ENCODE measurements around the gene NSD2.

The NSD2 gene

DNA sequence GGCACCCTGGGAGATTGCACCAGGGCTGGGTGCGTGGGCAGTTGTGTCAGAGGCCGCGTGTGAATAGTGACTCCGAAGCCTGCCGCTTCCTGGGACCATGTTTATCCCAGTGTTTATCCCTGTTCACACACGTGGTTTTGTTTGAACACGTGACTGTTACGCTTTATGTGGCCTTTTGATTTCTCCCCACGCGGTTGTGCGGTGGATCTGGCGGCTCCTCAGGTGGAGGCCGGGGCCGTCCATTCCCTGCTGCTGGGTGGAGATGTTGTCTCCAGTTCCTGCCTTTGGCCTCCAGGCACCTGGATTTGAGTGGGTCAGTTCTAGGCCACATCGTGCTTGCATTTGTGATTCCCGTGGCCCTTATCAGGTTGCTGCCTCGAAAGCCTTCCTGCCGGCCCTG, 102.5 kb downstream of the NSD2 start:
- Histone ChIP-seq H3K9me3 (ENCODE audit: control insufficient read depth, insufficient read depth, low read depth, low read length) (no peaks in the 10 kb centered on the region), H3K27ac (ENCODE audit: extremely low read depth, low read depth, low read length) (no peak overlapping the region), H3K4me1 (ENCODE audit: control insufficient read depth, insufficient read depth, low read length) (no peaks in the 10 kb centered on the region), H3K4me3 (ENCODE audit: low read depth, low read length) (no peak overlapping the region), H3K36me3 (ENCODE audit: control insufficient read depth in 2 of 2, insufficient read depth in 1 of 2, low read length in 2 of 2) (peaks cover 7 to 98% of the 10 kb centered on the region in 2 experiments; a peak in 2 of 3 replicates)
- POLR2A ChIA-PET: no interaction called here
- no peak for TF ChIP-seq OVOL3 (tag by site-specific recombination; IDR thresholded peaks at IDR 0.05)
- TF ChIP-seq ZNF529 (tag by site-specific recombination; IDR thresholded peaks at IDR 0.05; ENCODE audit: insufficient replicate concordance): no peak
- TF ChIP-seq ZNF585B (tag by site-specific recombination; IDR thresholded peaks at IDR 0.05): no peak
- TF ChIP-seq, protein P1, sequence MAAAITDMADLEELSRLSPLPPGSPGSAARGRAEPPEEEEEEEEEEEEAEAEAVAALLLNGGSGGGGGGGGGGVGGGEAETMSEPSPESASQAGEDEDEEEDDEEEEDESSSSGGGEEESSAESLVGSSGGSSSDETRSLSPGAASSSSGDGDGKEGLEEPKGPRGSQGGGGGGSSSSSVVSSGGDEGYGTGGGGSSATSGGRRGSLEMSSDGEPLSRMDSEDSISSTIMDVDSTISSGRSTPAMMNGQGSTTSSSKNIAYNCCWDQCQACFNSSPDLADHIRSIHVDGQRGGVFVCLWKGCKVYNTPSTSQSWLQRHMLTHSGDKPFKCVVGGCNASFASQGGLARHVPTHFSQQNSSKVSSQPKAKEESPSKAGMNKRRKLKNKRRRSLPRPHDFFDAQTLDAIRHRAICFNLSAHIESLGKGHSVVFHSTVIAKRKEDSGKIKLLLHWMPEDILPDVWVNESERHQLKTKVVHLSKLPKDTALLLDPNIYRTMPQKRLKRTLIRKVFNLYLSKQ (tag by site-specific recombination; IDR thresholded peaks at IDR 0.05; ENCODE audit: borderline replicate concordance): no peak
- no peak for TF ChIP-seq ZNF24 (tag by site-specific recombination; IDR thresholded peaks at IDR 0.05)
- TF ChIP-seq, protein P2, sequence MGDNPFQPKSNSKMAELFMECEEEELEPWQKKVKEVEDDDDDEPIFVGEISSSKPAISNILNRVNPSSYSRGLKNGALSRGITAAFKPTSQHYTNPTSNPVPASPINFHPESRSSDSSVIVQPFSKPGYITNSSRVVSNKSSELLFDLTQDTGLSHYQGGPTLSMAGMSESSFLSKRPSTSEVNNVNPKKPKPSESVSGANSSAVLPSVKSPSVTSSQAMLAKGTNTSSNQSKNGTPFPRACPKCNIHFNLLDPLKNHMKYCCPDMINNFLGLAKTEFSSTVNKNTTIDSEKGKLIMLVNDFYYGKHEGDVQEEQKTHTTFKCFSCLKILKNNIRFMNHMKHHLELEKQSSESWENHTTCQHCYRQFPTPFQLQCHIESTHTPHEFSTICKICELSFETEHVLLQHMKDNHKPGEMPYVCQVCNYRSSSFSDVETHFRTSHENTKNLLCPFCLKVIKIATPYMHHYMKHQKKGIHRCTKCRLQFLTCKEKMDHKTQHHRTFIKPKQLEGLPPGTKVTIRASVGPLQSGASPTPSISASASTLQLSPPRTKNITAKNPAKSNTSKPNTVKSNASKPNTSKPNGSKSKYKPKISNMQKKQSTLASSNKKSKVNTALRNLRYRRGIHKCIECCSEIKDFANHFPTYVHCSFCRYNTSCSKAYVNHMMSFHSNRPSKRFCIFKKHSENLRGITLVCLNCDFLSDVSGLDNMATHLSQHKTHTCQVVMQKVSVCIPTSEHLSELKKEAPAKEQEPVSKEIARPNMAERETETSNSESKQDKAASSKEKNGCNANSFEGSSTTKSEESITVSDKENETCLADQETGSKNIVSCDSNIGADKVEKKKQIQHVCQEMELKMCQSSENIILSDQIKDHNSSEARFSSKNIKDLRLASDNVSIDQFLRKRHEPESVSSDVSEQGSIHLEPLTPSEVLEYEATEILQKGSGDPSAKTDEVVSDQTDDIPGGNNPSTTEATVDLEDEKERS (tag by site-specific recombination; IDR thresholded peaks at IDR 0.05): no peak
- no peak for TF ChIP-seq ZNF426 (tag by site-specific recombination; IDR thresholded peaks at IDR 0.05)
- TF ChIP-seq, protein P3, sequence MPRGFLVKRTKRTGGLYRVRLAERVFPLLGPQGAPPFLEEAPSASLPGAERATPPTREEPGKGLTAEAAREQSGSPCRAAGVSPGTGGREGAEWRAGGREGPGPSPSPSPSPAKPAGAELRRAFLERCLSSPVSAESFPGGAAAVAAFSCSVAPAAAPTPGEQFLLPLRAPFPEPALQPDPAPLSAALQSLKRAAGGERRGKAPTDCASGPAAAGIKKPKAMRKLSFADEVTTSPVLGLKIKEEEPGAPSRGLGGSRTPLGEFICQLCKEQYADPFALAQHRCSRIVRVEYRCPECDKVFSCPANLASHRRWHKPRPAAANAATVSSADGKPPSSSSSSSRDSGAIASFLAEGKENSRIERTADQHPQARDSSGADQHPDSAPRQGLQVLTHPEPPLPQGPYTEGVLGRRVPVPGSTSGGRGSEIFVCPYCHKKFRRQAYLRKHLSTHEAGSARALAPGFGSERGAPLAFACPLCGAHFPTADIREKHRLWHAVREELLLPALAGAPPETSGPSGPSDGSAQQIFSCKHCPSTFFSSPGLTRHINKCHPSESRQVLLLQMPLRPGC (tag by site-specific recombination; IDR thresholded peaks at IDR 0.05): no peak
- TF ChIP-seq ZNF140 (tag by site-specific recombination; IDR thresholded peaks at IDR 0.05): no peak
- TF ChIP-seq ZNF843 (tag by site-specific recombination; IDR thresholded peaks at IDR 0.05): no peak
- no peak for TF ChIP-seq ZXDB (tag by site-specific recombination; IDR thresholded peaks at IDR 0.05)
- TF ChIP-seq ZNF184 (tag by site-specific recombination; IDR thresholded peaks at IDR 0.05): no peak
- TF ChIP-seq ZBTB48 (tag by site-specific recombination; IDR thresholded peaks at IDR 0.05): no peak
- TF ChIP-seq ZNF660 (tag by site-specific recombination; IDR thresholded peaks at IDR 0.05): no peak
- no peak for TF ChIP-seq ZNF785 (tag by site-specific recombination; IDR thresholded peaks at IDR 0.05)
- TF ChIP-seq ZNF747 (tag by site-specific recombination; IDR thresholded peaks at IDR 0.05): no peak
- no peak for TF ChIP-seq KLF7 (tag by site-specific recombination; IDR thresholded peaks at IDR 0.05; ENCODE audit: borderline replicate concordance)
- CTCF ChIA-PET: interaction anchor here (0.6 kb wide), 1 partner anchor 38 kb away, joined by 7 read pairs; no protein-coding TSS in a partner anchor

DNA sequence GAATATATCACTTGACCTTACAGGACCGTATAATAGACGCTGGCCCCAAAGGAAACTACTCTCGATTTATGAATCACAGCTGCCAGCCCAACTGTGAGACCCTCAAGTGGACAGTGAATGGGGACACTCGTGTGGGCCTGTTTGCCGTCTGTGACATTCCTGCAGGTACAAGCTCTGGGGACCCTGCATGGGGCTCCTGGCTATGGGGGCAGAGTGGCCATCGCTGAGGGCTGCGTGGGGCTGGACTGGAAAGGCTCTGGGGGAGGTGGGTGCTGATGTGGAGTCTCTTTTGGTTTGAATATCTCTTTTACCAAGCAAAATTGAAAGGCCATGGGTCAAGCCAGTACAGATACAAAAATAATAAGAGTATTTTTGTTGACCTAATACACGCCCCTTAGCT, 103.6 kb downstream of the NSD2 start:
- POLR2A ChIA-PET: no interaction called here
- H3K36me3 ChIP-seq (ENCODE audit: control insufficient read depth in 2 of 2, insufficient read depth in 1 of 2, low read length in 2 of 2): peaks cover 5 to 98% of the 10 kb centered on the region in 2 experiments; a peak in 2 of 3 replicates

More for the DNA sequence above, 103.6 kb downstream of the NSD2 start:
- TF ChIP-seq ZNF10 (tag by site-specific recombination; IDR thresholded peaks at IDR 0.05) (no peak), ZXDB (tag by site-specific recombination; IDR thresholded peaks at IDR 0.05) (no peak), ZNF624 (tag by site-specific recombination; IDR thresholded peaks at IDR 0.05) (no peak), GLI4 (tag by site-specific recombination; IDR thresholded peaks at IDR 0.05) (no peak), ZFP37 (tag by site-specific recombination; IDR thresholded peaks at IDR 0.05) (no peak), ZNF2 (tag by site-specific recombination; IDR thresholded peaks at IDR 0.05) (no peak)
- TF ChIP-seq, protein P4, sequence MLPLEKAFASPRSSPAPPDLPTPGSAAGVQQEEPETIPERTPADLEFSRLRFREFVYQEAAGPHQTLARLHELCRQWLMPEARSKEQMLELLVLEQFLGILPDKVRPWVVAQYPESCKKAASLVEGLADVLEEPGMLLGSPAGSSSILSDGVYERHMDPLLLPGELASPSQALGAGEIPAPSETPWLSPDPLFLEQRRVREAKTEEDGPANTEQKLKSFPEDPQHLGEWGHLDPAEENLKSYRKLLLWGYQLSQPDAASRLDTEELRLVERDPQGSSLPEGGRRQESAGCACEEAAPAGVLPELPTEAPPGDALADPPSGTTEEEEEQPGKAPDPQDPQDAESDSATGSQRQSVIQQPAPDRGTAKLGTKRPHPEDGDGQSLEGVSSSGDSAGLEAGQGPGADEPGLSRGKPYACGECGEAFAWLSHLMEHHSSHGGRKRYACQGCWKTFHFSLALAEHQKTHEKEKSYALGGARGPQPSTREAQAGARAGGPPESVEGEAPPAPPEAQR (tag by site-specific recombination; IDR thresholded peaks at IDR 0.05): no peak
- no peak overlapping the region for H3K4me3 ChIP-seq (ENCODE audit: low read depth, low read length)
- H3K4me1 ChIP-seq (ENCODE audit: control insufficient read depth, insufficient read depth, low read length): no peaks in the 10 kb centered on the region
- CTCF ChIA-PET: no interaction called here
- H3K27ac ChIP-seq (ENCODE audit: extremely low read depth, low read depth, low read length): no peak overlapping the region
- no peaks in the 10 kb centered on the region for H3K9me3 ChIP-seq (ENCODE audit: control insufficient read depth, insufficient read depth, low read depth, low read length)
